Stimulated activated CD4-positive, alpha-beta T cell treated with anti-CD3 and anti-CD28 coated beads, TNF-alpha, amount 100 ng/mL, for 24 hours (primary cell): ENCODE results near the gene MTERF4.

Source experiments
- DNase-seq, 3 experiments: peaks; one replicate each; pipeline ENCODE4 v3.0.0-alpha.2; 2020; ENCODE audit warnings: low read depth in 3 of 3

MTERF4 gene

GRCh38 chr2:241134711-241135110 is 32.6 kb upstream of the MTERF4 start:
- no peak for DNase-seq

- no peak for DNase-seq
These were observed 31.3 kb upstream of the MTERF4 start for GRCh38 chr2:241133436-241133820.

GRCh38 chr2:241132538-241133435 is 30.7 kb upstream of the MTERF4 start:
- no peak for DNase-seq

- no peak for DNase-seq
These were observed 29.4 kb upstream of the MTERF4 start for GRCh38 chr2:241131531-241131930.

- DNase-seq = no peak
These were observed 28.2 kb upstream of the MTERF4 start for GRCh38 chr2:241130316-241130715.

- DNase-seq = no peak
These were observed 27.2 kb upstream of the MTERF4 start for GRCh38 chr2:241129086-241129871.

GRCh38 chr2:241128266-241128665 is 26.2 kb upstream of the MTERF4 start:
- DNase-seq = no peak

GRCh38 chr2:241126771-241127202 is 24.7 kb upstream of the MTERF4 start:
- no peak for DNase-seq

GRCh38 chr2:241126201-241126611 is 24.1 kb upstream of the MTERF4 start:
- no peak for DNase-seq

GRCh38 chr2:241125626-241126025 is 23.5 kb upstream of the MTERF4 start:
- no peak for DNase-seq

- DNase-seq = peak in 1 of 3 experiments; percentile 41
These were observed 21.9 kb upstream of the MTERF4 start for GRCh38 chr2:241123816-241124536.

GRCh38 chr2:241122376-241123002 is 20.4 kb upstream of the MTERF4 start:
- no peak for DNase-seq

- no peak for DNase-seq
These were observed 18.9 kb upstream of the MTERF4 start for GRCh38 chr2:241121008-241121407.

- no peak for DNase-seq
These were observed 18.4 kb upstream of the MTERF4 start for GRCh38 chr2:241120440-241120839.

- no peak for DNase-seq
These were observed 16.8 kb upstream of the MTERF4 start for GRCh38 chr2:241118737-241119505.

- no peak for DNase-seq
These were observed 14.8 kb upstream of the MTERF4 start for GRCh38 chr2:241116606-241117560.

GRCh38 chr2:241115361-241115760 is 13.3 kb upstream of the MTERF4 start:
- no peak for DNase-seq

- no peak for DNase-seq
These were observed 12.7 kb upstream of the MTERF4 start for GRCh38 chr2:241114836-241115235.

GRCh38 chr2:241112592-241112991 is 10.5 kb upstream of the MTERF4 start:
- DNase-seq = peak in 1 of 3 experiments; percentile 43

- no peak for DNase-seq
These were observed 10.0 kb upstream of the MTERF4 start for GRCh38 chr2:241112046-241112445.
